Thyroid gland (tissue), 4 donors: ENCODE results near the gene GTF2H3. TPM values are rescaled to one million over a fixed set of nuclear protein-coding genes. Genes with fewer than 3 reads are reported as not detected.

Experiments
- DNase-seq, 2 donors: peaks; one replicate each; pipeline ENCODE4 v3.0.0-alpha.2; 2019
- H3K27ac ChIP-seq, 3 donors: fragments of 200-600 bp; sonication (generic); 1 replicate in 2 of 3; 2 replicates in 1 of 3; pipeline ENCODE4 v1.5.1; 2016 to 2019; ENCODE audit warnings: mild to moderate bottlenecking in 1 of 3, moderate library complexity in 1 of 3
- H3K27me3 ChIP-seq: fragments of 200-600 bp; sonication (generic); one replicate; pipeline ENCODE4 v1.5.1; 2019
- H3K36me3 ChIP-seq, 2 donors: fragments of 200-600 bp; sonication (generic); one replicate each; pipeline ENCODE4 v1.5.1; 2016 to 2019
- H3K4me1 ChIP-seq, 2 donors: fragments of 200-600 bp; sonication (generic); one replicate each; pipeline ENCODE4 v1.5.1; 2017 to 2019
- H3K4me3 ChIP-seq, 3 donors: fragments of 200-600 bp; sonication (generic); replicated peaks in 1 of 3; 1 replicate in 2 of 3; 2 replicates in 1 of 3; pipeline ENCODE4 v1.5.1; 2016; ENCODE audit warnings: mild to moderate bottlenecking in 1 of 3
- H3K9me3 ChIP-seq: fragments of 200-600 bp; sonication (generic); one replicate; pipeline ENCODE4 v1.5.1; 2017
- CTCF ChIP-seq, 6 experiments: fragments of 200-600 bp in 3 of 6; fragments of 450-650 bp in 3 of 6; sonication (generic) in 3 of 6; IDR thresholded peaks; one replicate each; pipeline ENCODE4 v1.5.1; 2016 to 2019; ENCODE audit warnings: antibody characterized with exemption in 6 of 6, mild to moderate bottlenecking in 2 of 6, inconsistent platforms in 1 of 6, moderate library complexity in 1 of 6
- POLR2A ChIP-seq, 2 donors: fragments of 450-650 bp; IDR thresholded peaks; one replicate each; pipeline ENCODE4 v1.6.1; 2017; ENCODE audit warnings: antibody characterized with exemption in 2 of 2, mild to moderate bottlenecking in 2 of 2, moderate library complexity in 1 of 2
- WGBS, 2 donors: methylation state at CpG; one replicate each; pipeline ENCODE4 v1.1.5; 2017; 5-methylcytosine and 5-hydroxymethylcytosine counted together
- intact Hi-C: fragments of 100-400 bp; cut with DNase I; formaldehyde crosslinking; loops from one replicate; pipeline ENCODE4 v1.15.1; 2023
- total RNA-seq, 4 donors: library from RNA; depleted of rRNA; stranded (reverse); fragments of >200 nt; gene quantifications; one replicate each; pipeline ENCODE4 v1.2.3, GENCODE V29; 2016

Gene GTF2H3
- total RNA-seq = 10 to 100 TPM; 15.9 to 32.4 (median 31.1) TPM

DNA sequence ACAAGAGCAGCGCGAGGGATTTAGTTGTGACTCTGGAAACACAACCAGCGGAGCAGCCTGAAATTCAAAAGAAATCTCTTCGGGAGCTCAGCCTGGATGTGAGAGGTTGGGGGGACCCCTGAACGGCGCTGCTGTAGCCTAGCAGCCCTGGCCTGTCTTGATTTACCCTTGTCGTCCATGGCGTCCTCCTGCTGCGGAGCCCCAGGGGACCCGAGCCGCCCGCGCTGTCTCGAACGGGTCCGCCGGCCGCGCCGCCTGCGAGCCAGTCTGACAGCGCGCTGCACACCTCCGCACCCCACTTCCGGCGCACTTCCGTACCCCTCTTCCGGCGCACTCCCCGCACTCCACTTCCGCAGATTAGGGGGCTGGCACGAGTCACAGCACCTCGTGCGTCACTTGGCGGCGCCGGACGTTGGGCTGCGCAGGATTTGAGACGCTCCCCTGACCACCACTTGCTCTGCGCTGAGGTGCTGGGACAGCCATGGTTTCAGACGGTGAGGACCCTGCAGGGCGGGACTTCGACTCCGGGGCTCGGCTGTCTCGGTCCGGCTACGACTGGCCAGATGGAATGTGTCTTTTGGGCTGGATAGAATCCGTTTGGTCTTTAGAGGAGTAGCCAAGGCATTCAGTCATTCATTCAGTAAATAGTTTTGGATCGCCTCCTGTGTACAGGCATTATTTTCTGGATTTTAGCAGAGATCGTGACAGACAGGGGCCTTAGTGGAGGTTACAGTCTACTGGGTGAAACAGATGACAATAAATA, at the start of gene GTF2H3, which contains the start of gene EIF2B1:
Gene GTF2H3 (plus strand): TSS at position 451 of the 763 bp plus-strand sequence. CDS start 31 bp downstream, at position 482.
Gene EIF2B1 (minus strand): TSS at position 308 of the 763 bp plus-strand sequence. CDS start 129 bp downstream, at position 179.
- Histone ChIP-seq H3K9me3 (no peaks in the 10 kb centered on the region), H3K27ac (peak within 1 kb of the TSS; percentile 42 to 62 (median 53)), H3K4me1 (peaks cover 0 to 9% of the 10 kb centered on the region in 2 donors), H3K27me3 (no peaks in the 10 kb centered on the region), H3K36me3 (peaks cover 23 to 32% of the 10 kb centered on the region in 2 donors), H3K4me3 (peak within 1 kb of the TSS; percentile 54 to 75 (median 62))
- TF ChIP-seq POLR2A (IDR thresholded peaks at IDR 0.05) (peak in 1 of 2 donors; percentile 78), CTCF (IDR thresholded peaks at IDR 0.05) (no peak)
- intact Hi-C loops = no loop called here
- peak; percentile 96 to 97 for DNase-seq
- WGBS, 2 donors = 0 to 2% methylated on average over 19 to 39 of the region's 52 CpGs

GRCh38 chr12:123591702-123592481, 41.7 kb upstream of the GTF2H3 start:
- no peak for TF ChIP-seq POLR2A (IDR thresholded peaks at IDR 0.05)
- no peak for TF ChIP-seq CTCF (IDR thresholded peaks at IDR 0.05)
- Histone ChIP-seq H3K4me3 (no peak overlapping the region), H3K36me3 (peaks cover 42 to 75% of the 10 kb centered on the region in 2 donors), H3K27ac (no peak overlapping the region), H3K27me3 (no peaks in the 10 kb centered on the region), H3K4me1 (peaks cover 0 to 20% of the 10 kb centered on the region in 2 donors), H3K9me3 (no peaks in the 10 kb centered on the region)
- intact Hi-C loops = no loop called here
- no peak for DNase-seq
- WGBS, 2 donors = 69 to 81% methylated on average over 8 of the region's 8 CpGs

DNA sequence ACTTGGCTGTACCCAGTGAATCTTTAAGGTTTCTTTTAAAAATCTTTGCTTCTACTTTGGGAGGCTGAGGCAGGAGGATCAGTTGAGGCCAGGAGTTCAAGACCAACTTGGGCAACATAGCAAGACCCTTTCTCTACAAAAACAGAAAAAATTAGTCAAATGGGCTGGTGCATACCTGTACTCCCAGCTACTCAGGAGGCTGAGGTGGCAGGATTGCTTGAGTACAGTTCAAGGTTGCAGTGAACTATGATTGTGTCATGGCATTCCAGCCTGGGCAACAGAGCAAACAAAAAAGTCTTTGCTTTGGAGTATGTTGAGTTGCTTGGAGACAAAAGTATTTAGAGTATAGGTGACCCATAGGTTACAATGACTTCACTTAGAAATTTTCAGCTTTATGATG, 37.9 kb upstream of the GTF2H3 start:
- H3K4me1 ChIP-seq = no peaks in the 10 kb centered on the region
- no peaks in the 10 kb centered on the region for H3K9me3 ChIP-seq
- intact Hi-C loops = no loop called here
- no peak overlapping the region for H3K4me3 ChIP-seq
- no peak overlapping the region for H3K27ac ChIP-seq
- H3K27me3 ChIP-seq = no peaks in the 10 kb centered on the region
- peaks cover 42 to 64% of the 10 kb centered on the region in 2 donors for H3K36me3 ChIP-seq
- TF ChIP-seq CTCF (IDR thresholded peaks at IDR 0.05) = no peak
- TF ChIP-seq POLR2A (IDR thresholded peaks at IDR 0.05) = no peak
- DNase-seq = no peak

GRCh38 chr12:123597100-123597499, 36.5 kb upstream of the GTF2H3 start:
- no peak for TF ChIP-seq CTCF (IDR thresholded peaks at IDR 0.05)
- no peak for TF ChIP-seq POLR2A (IDR thresholded peaks at IDR 0.05)
- no peaks in the 10 kb centered on the region for H3K9me3 ChIP-seq
- no peaks in the 10 kb centered on the region for H3K27me3 ChIP-seq
- peaks cover 0 to 7% of the 10 kb centered on the region in 2 donors for H3K4me1 ChIP-seq
- H3K4me3 ChIP-seq = no peak overlapping the region
- no peak for DNase-seq
- H3K36me3 ChIP-seq = peaks cover 31 to 50% of the 10 kb centered on the region in 2 donors
- H3K27ac ChIP-seq = no peak overlapping the region
- intact Hi-C loops = no loop called here
- 90% methylated on average over 3 of the region's 3 CpGs for WGBS, 2 donors
